A549 (cell line): ENCODE data around the gene CSTB.

Experiments
- RAD21 ChIP-seq, 2 experiments: fragments of >200 bp in 1 of 2; sonication (Bioruptor Twin) in 1 of 2; formaldehyde crosslinking in 1 of 2; IDR thresholded peaks in 1 of 2; conservative IDR thresholded peaks in 1 of 2; 2 replicates in 1 of 2; 3 replicates in 1 of 2; pipeline ENCODE4 v1.6.1; 2012 to 2018; ENCODE audit warnings: inconsistent platforms in 1 of 2
- REST ChIP-seq: fragments of 200-600 bp; sonication (generic); IDR thresholded peaks from 2 replicates; pipeline ENCODE4 v1.6.1; 2016; ENCODE audit warnings: antibody characterized with exemption, mild to moderate bottlenecking, moderate library complexity

GRCh38 chr21:43825242-43825935 lies 49.3 kb upstream of the CSTB start:
- TF ChIP-seq RAD21 (conservative IDR thresholded peaks at IDR 0.05 in 1 of 2, IDR thresholded peaks at IDR 0.05 in 1 of 2): no peak
- TF ChIP-seq REST: no peak
